IPS-18a (cell line): ENCODE measurements around the gene ARMH1.
"Not testable (repeated sequence)": the region's sequence is repeated elsewhere in the genome, so short reads cannot be mapped to it uniquely, and the experiment has no call there.

Experiments used
- H3K27ac ChIP-seq: one replicate; pipeline ENCODE4 v1.5.1; 2013; ENCODE audit warnings: low read length
- H3K27me3 ChIP-seq: one replicate; pipeline ENCODE4 v1.6.1; 2013; ENCODE audit warnings: mild to moderate bottlenecking, low read length; ENCODE audit not compliant: control insufficient read depth, insufficient read depth
- H3K36me3 ChIP-seq: one replicate; pipeline ENCODE4 v1.6.1; 2013; ENCODE audit warnings: low read depth, low read length; ENCODE audit not compliant: control insufficient read depth
- H3K4me1 ChIP-seq: one replicate; pipeline ENCODE4 v1.6.1; 2013; ENCODE audit warnings: low read depth, low read length; ENCODE audit not compliant: control insufficient read depth
- H3K4me3 ChIP-seq: one replicate; pipeline ENCODE4 v1.5.1; 2013; ENCODE audit warnings: low read length
- H3K9ac ChIP-seq: one replicate; pipeline ENCODE4 v1.6.1; 2013; ENCODE audit warnings: mild to moderate bottlenecking, low read length, moderate library complexity
- H3K9me3 ChIP-seq: one replicate; pipeline ENCODE4 v1.6.1; 2013; ENCODE audit warnings: low read depth, low read length; ENCODE audit not compliant: control insufficient read depth

ARMH1 gene

DNA sequence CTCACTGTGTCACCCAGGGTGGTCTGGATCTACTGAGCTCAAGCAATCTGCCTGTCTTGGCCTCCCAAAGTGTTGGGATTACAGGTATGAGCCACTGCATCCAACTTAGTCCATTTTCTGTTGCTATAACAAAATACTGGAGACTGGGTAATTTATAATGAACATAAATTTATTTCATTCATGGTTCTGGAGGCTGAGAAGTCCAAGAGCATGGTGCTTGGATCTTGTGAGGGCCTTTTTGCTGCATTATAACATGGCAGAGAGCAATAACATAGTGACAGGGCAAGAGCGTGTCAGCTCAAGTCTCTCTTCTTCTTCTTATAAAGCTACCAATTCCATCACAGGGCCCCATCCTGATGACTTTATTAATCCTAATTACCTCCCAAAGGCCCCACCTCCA lies 61.5 kb downstream of the ARMH1 start:
- H3K9ac ChIP-seq = no peak overlapping the region
- peaks cover 2% of the 10 kb centered on the region for H3K4me1 ChIP-seq
- no peaks in the 10 kb centered on the region for H3K9me3 ChIP-seq
- H3K27me3 ChIP-seq = no peaks in the 10 kb centered on the region
- H3K27ac ChIP-seq = no peak overlapping the region
- H3K4me3 ChIP-seq = no peak overlapping the region
- peaks cover 2% of the 10 kb centered on the region for H3K36me3 ChIP-seq

GRCh38 chr1:44738953-44739306 lies 64.4 kb downstream of the ARMH1 start:
- H3K4me1 ChIP-seq, H3K9me3 ChIP-seq, H3K27ac ChIP-seq, H3K27me3 ChIP-seq: not testable (repeated sequence)
- H3K4me3 ChIP-seq = peak overlapping the region; percentile 98
- H3K36me3 ChIP-seq = peaks cover 19% of the 10 kb centered on the region
- peak overlapping the region; percentile 74 for H3K9ac ChIP-seq

GRCh38 chr1:44739307-44740178 lies 65.0 kb downstream of the ARMH1 start, which contains the start of gene KIF2C:
TSS of gene KIF2C (plus strand) at chr1:44739837. CDS start at chr1:44739933, 96 bp downstream.
- Histone ChIP-seq H3K4me1 (no peaks in the 10 kb centered on the region), H3K27me3 (no peaks in the 10 kb centered on the region), H3K27ac (peak within 1 kb of the TSS; percentile 60), H3K9ac (peak within 1 kb of the TSS; percentile 74), H3K9me3 (no peaks in the 10 kb centered on the region), H3K36me3 (peaks cover 24% of the 10 kb centered on the region), H3K4me3 (peak within 1 kb of the TSS; percentile 98)

DNA sequence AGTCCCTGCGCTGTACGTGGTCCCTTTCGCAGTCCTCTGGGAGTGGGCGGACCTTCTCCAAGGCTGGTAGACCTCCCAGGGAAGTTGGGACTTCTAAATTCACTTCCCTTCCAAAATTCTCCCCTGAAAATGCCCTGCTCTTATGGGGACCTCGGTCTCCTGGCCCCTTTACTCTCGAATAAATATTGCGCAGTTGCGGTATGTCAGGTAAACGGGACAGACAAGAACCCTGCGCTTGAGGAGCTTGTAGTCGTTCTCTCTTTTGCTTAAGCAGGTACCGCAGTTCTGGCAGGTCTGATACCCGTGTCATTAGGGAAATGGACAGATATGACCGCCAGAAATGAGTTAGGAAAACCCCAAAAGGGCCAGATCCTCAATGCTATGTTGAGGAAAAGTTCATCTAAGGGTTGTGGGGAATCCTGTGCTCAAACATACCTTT lies 65.7 kb downstream of the ARMH1 start:
- H3K9me3 ChIP-seq = no peaks in the 10 kb centered on the region
- peak overlapping the region; percentile 74 for H3K9ac ChIP-seq
- H3K27ac ChIP-seq = peak overlapping the region; percentile 60
- no peaks in the 10 kb centered on the region for H3K4me1 ChIP-seq
- H3K27me3 ChIP-seq = no peaks in the 10 kb centered on the region
- peaks cover 26% of the 10 kb centered on the region for H3K36me3 ChIP-seq
- peak overlapping the region; percentile 98 for H3K4me3 ChIP-seq

- Histone ChIP-seq H3K4me1 (no peaks in the 10 kb centered on the region), H3K9ac (no peak overlapping the region), H3K27me3 (no peaks in the 10 kb centered on the region), H3K27ac (no peak overlapping the region), H3K4me3 (no peak overlapping the region), H3K36me3 (peaks cover 47% of the 10 kb centered on the region), H3K9me3 (no peaks in the 10 kb centered on the region)
Measured at GRCh38 chr1:44743211-44743610, 68.7 kb downstream of the ARMH1 start.

- no peak overlapping the region for H3K27ac ChIP-seq
- no peaks in the 10 kb centered on the region for H3K27me3 ChIP-seq
- H3K36me3 ChIP-seq = peaks cover 72% of the 10 kb centered on the region
- H3K9me3 ChIP-seq = no peaks in the 10 kb centered on the region
- H3K4me3 ChIP-seq = no peak overlapping the region
- no peaks in the 10 kb centered on the region for H3K4me1 ChIP-seq
- no peak overlapping the region for H3K9ac ChIP-seq
Measured at GRCh38 chr1:44747878-44748277, 73.4 kb downstream of the ARMH1 start.

GRCh38 chr1:44757420-44757819 lies 82.9 kb downstream of the ARMH1 start:
- Histone ChIP-seq H3K4me3 (no peak overlapping the region), H3K27ac (no peak overlapping the region), H3K9ac (no peak overlapping the region), H3K36me3 (peaks cover 93% of the 10 kb centered on the region), H3K27me3 (no peaks in the 10 kb centered on the region), H3K9me3 (no peaks in the 10 kb centered on the region), H3K4me1 (no peaks in the 10 kb centered on the region)

DNA sequence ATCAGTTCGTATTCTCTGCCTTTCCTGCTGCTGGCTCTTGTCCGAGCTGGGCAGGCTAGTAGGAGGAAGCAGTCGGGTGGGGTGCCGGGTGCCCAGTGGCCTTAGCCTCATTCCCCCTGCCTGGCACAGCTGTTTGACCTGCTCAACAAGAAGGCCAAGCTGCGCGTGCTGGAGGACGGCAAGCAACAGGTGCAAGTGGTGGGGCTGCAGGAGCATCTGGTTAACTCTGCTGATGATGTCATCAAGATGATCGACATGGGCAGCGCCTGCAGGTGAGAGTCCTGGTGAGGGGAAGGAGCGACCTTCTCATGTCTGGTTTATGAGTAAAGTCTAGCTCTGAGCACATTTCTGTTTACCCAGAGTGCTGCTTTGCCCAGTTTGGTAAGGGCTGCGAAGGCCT lies 84.6 kb downstream of the ARMH1 start:
- Histone ChIP-seq H3K4me3 (no peak overlapping the region), H3K36me3 (peaks cover 92% of the 10 kb centered on the region), H3K27ac (no peak overlapping the region), H3K9me3 (no peaks in the 10 kb centered on the region), H3K4me1 (no peaks in the 10 kb centered on the region), H3K27me3 (no peaks in the 10 kb centered on the region), H3K9ac (no peak overlapping the region)

DNA sequence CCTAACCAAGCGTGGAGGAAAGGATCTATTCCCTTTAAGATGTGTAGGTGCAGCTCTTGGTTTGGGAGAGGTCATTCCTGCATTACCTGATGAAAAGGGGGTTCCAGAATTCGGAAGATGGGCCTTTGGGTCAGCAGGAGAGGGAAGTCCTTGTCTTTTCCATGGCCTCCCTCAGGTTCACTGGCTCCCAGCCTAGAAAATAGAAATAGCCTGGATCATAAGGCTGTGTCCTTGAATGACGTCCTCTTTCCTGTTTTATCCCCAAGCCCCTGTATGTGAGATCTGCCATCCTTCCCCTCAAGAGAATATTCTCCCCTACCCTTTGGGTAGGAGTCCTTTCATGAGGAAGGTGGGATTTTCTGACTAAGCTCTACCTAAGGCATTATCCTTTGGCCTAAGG lies 86.4 kb downstream of the ARMH1 start:
- Histone ChIP-seq H3K9me3 (no peaks in the 10 kb centered on the region), H3K9ac (no peak overlapping the region), H3K4me1 (no peaks in the 10 kb centered on the region), H3K4me3 (no peak overlapping the region), H3K27ac (no peak overlapping the region), H3K27me3 (no peaks in the 10 kb centered on the region), H3K36me3 (peaks cover 80% of the 10 kb centered on the region)

- not testable (repeated sequence) for H3K27ac ChIP-seq, H3K4me3 ChIP-seq, H3K9me3 ChIP-seq, H3K27me3 ChIP-seq, H3K9ac ChIP-seq, H3K4me1 ChIP-seq
- H3K36me3 ChIP-seq = peaks cover 49% of the 10 kb centered on the region
Measured at GRCh38 chr1:44766421-44766820, 91.9 kb downstream of the ARMH1 start.
